Measurements from ENCODE around the gene PKMYT1.
"Not testable (repeated sequence)": the region's sequence is repeated elsewhere in the genome, so short reads cannot be mapped to it uniquely, and the experiment has no call there.

DNA sequence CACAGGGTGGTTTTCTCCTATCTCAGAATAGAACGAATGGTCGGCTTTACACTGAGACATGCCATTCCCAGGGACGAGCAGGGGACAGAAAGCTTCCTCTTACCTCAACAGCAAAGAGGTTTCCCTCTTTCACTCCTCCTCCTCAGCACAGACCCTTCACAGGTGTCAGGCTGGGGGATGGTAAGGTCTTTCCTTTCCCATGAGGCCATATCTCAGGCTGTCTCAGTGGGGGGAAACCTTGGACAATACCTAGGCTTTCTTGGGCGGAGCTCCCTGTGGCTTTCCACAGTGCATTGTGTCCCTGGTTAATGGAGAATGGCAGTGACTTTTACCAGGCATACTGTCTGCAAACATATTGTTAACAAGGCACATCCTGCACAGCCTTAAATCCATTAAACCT lies 52.1 kb downstream of the PKMYT1 start:
- TF ChIP-seq FOXA1, ARNT, ELF4 (IDR thresholded peaks at IDR 0.05): not testable (repeated sequence)

All from HEK293T (cell line).